Activated CD8-positive, alpha-beta memory T cell treated with anti-CD3 and anti-CD28 coated beads for 36 hours (primary cell): ENCODE data around the gene OPN1LW. TPM values are rescaled to one million over a fixed set of nuclear protein-coding genes. Genes with fewer than 3 reads are reported as not detected.
"Not testable (repeated sequence)": the region's sequence is repeated elsewhere in the genome, so short reads cannot be mapped to it uniquely, and the experiment has no call there.

Source experiments
- CTCF ChIA-PET: fragments of 350-600 bp; sonication (Branson Sonifier 250); formaldehyde crosslinking; loops from one replicate; lab custom pipeline; 2021; ENCODE audit warnings: antibody characterized with exemption; lab: Charles Lee
- POLR2A ChIA-PET: fragments of 350-600 bp; sonication (Branson Sonifier 250); formaldehyde crosslinking; loops from one replicate; lab custom pipeline; 2021; ENCODE audit warnings: antibody characterized with exemption; lab: Charles Lee
- total RNA-seq, 2 experiments: library from RNA; stranded (reverse); gene quantifications; one replicate each; pipeline ENCODE4 v1.2.3, GENCODE V29; 2021

The OPN1LW gene
- total RNA-seq, 2 experiments from 2014 or later: not detected

GRCh38 chrX:154126101-154126500 is 17.9 kb upstream of the OPN1LW start:
- ChIA-PET CTCF (interaction anchor here (1.2 kb wide), 1 partner anchor 10 kb away, joined by 3 read pairs; no protein-coding TSS in a partner anchor), POLR2A (no interaction called here)

- POLR2A ChIA-PET: no interaction called here
- CTCF ChIA-PET: no interaction called here
Observed at GRCh38 chrX:154131955-154132354, 12.1 kb upstream of the OPN1LW start.

- CTCF ChIA-PET: no interaction called here
- POLR2A ChIA-PET: no interaction called here
Observed at GRCh38 chrX:154132366-154132765, 11.7 kb upstream of the OPN1LW start.

GRCh38 chrX:154135458-154136229 is 8.4 kb upstream of the OPN1LW start:
- POLR2A ChIA-PET: no interaction called here
- CTCF ChIA-PET: interaction anchor here (0.8 kb wide), 1 partner anchor 10 kb away, joined by 3 read pairs; no protein-coding TSS in a partner anchor

- ChIA-PET CTCF (interaction anchor here (1.0 to 1.2 kb wide), 2 partner anchors 13 to 743 kb away, joined by 3 to 4 read pairs; no protein-coding TSS in a partner anchor), POLR2A (no interaction called here)
Observed at GRCh38 chrX:154136627-154137161, 7.3 kb upstream of the OPN1LW start.

- CTCF ChIA-PET: no interaction called here
- POLR2A ChIA-PET: no interaction called here
Observed at GRCh38 chrX:154138857-154139256, 5.2 kb upstream of the OPN1LW start.

GRCh38 chrX:154140206-154140605 is 3.8 kb upstream of the OPN1LW start:
- POLR2A ChIA-PET: no interaction called here
- CTCF ChIA-PET: no interaction called here

GRCh38 chrX:154140742-154141141 is 3.3 kb upstream of the OPN1LW start:
- CTCF ChIA-PET: no interaction called here
- POLR2A ChIA-PET: no interaction called here

- CTCF ChIA-PET: no interaction called here
- POLR2A ChIA-PET: no interaction called here
Observed at GRCh38 chrX:154142386-154142785, 1.7 kb upstream of the OPN1LW start.

- ChIA-PET POLR2A (no interaction called here), CTCF (no interaction called here)
Observed at GRCh38 chrX:154142950-154143745, 895 bp upstream of the OPN1LW start.

GRCh38 chrX:154151030-154151429 is 7.0 kb downstream of the OPN1LW start:
- POLR2A ChIA-PET, CTCF ChIA-PET: not testable (repeated sequence)

GRCh38 chrX:154156221-154156620 is 12.2 kb downstream of the OPN1LW start:
- CTCF ChIA-PET, POLR2A ChIA-PET: not testable (repeated sequence)

- CTCF ChIA-PET, POLR2A ChIA-PET: not testable (repeated sequence)
Observed at GRCh38 chrX:154157207-154157606, 13.2 kb downstream of the OPN1LW start.

GRCh38 chrX:154159345-154159744 is 15.3 kb downstream of the OPN1LW start:
- CTCF ChIA-PET, POLR2A ChIA-PET: not testable (repeated sequence)

- POLR2A ChIA-PET, CTCF ChIA-PET: not testable (repeated sequence)
Observed at GRCh38 chrX:154164902-154165301, 20.9 kb downstream of the OPN1LW start.

- POLR2A ChIA-PET, CTCF ChIA-PET: not testable (repeated sequence)
Observed at GRCh38 chrX:154168384-154168783, 24.3 kb downstream of the OPN1LW start.

- CTCF ChIA-PET, POLR2A ChIA-PET: not testable (repeated sequence)
Observed at GRCh38 chrX:154172535-154172943, 28.5 kb downstream of the OPN1LW start.

GRCh38 chrX:154174356-154174755 is 30.3 kb downstream of the OPN1LW start:
- CTCF ChIA-PET, POLR2A ChIA-PET: not testable (repeated sequence)

- POLR2A ChIA-PET, CTCF ChIA-PET: not testable (repeated sequence)
Observed at GRCh38 chrX:154182296-154182695, 38.3 kb downstream of the OPN1LW start, which contains the start of gene OPN1MW. Gene OPN1MW, plus strand, starts transcription at chrX:154182596. Its CDS starts 82 bp downstream, at chrX:154182678.

- CTCF ChIA-PET, POLR2A ChIA-PET: not testable (repeated sequence)
Observed at GRCh38 chrX:154183794-154184193, 39.8 kb downstream of the OPN1LW start.
